GM12874 (cell line): ENCODE measurements around the gene UNC5B.

Source experiments
- CTCF ChIP-seq: IDR thresholded peaks from 2 replicates; pipeline ENCODE4 v1.5.1; 2011; ENCODE audit warnings: low read depth, mild to moderate bottlenecking, control low read depth, low read length, moderate library complexity; ENCODE audit not compliant: insufficient read depth

UNC5B gene

GRCh38 chr10:71344154-71344925 lies 132.0 kb downstream of the UNC5B start:
- no peak for TF ChIP-seq CTCF

- no peak for TF ChIP-seq CTCF
These were observed 132.7 kb downstream of the UNC5B start for GRCh38 chr10:71344993-71345480.

GRCh38 chr10:71345694-71346093 lies 133.3 kb downstream of the UNC5B start:
- no peak for TF ChIP-seq CTCF

GRCh38 chr10:71346731-71347130 lies 134.4 kb downstream of the UNC5B start:
- no peak for TF ChIP-seq CTCF

- no peak for TF ChIP-seq CTCF
These were observed 135.4 kb downstream of the UNC5B start for GRCh38 chr10:71347587-71348395.

- TF ChIP-seq CTCF = no peak
These were observed 136.5 kb downstream of the UNC5B start for GRCh38 chr10:71348850-71349249.

- no peak for TF ChIP-seq CTCF
These were observed 137.0 kb downstream of the UNC5B start for GRCh38 chr10:71349406-71349805.
